HPDE6-E6E7 (cell line): ENCODE data around the gene SPP1.
A peak's percentile ranks its signal among the peaks of the same experiment; 100 is the strongest.
"Not testable (repeated sequence)": the region's sequence is repeated elsewhere in the genome, so short reads cannot be mapped to it uniquely, and the experiment has no call there.

Experiments used
- DNase-seq: peaks from one replicate; pipeline ENCODE4 v3.0.0; 2011; ENCODE audit warnings: missing footprints; ENCODE audit errors: extremely low spot score

SPP1 gene

GRCh38 chr4:87975466-87975865 lies at the start of gene SPP1:
SPP1 (plus strand) TSS chr4:87975714; CDS start chr4:87976896, 1,182 bp downstream.
- DNase-seq, result no peak

GRCh38 chr4:87926554-87927098 lies 48.9 kb upstream of the SPP1 start:
- no peak for DNase-seq

- DNase-seq, result no peak
Measured at GRCh38 chr4:87930629-87931028, 44.9 kb upstream of the SPP1 start.

- no peak for DNase-seq
Measured at GRCh38 chr4:87931932-87932331, 43.6 kb upstream of the SPP1 start.

GRCh38 chr4:87932718-87933141 lies 42.8 kb upstream of the SPP1 start:
- no peak for DNase-seq

- no peak for DNase-seq
Measured at GRCh38 chr4:87933337-87933736, 42.2 kb upstream of the SPP1 start.

GRCh38 chr4:87934157-87934704 lies 41.3 kb upstream of the SPP1 start:
- no peak for DNase-seq

- DNase-seq, result no peak
Measured at GRCh38 chr4:87934973-87935372, 40.5 kb upstream of the SPP1 start.

GRCh38 chr4:87935954-87936353 lies 39.6 kb upstream of the SPP1 start:
- not testable (repeated sequence) for DNase-seq

GRCh38 chr4:87937523-87937922 lies 38.0 kb upstream of the SPP1 start:
- DNase-seq, result no peak

- DNase-seq, result no peak
Measured at GRCh38 chr4:87938746-87939145, 36.8 kb upstream of the SPP1 start.

GRCh38 chr4:87939978-87940690 lies 35.4 kb upstream of the SPP1 start:
- no peak for DNase-seq

GRCh38 chr4:87940809-87941208 lies 34.7 kb upstream of the SPP1 start:
- not testable (repeated sequence) for DNase-seq

- no peak for DNase-seq
Measured at GRCh38 chr4:87941537-87942392, 33.7 kb upstream of the SPP1 start.

- DNase-seq, result no peak
Measured at GRCh38 chr4:87943660-87944149, 31.8 kb upstream of the SPP1 start.

GRCh38 chr4:87944967-87945366 lies 30.5 kb upstream of the SPP1 start:
- DNase-seq, result no peak

- DNase-seq, result no peak
Measured at GRCh38 chr4:87946766-87947165, 28.7 kb upstream of the SPP1 start.

GRCh38 chr4:87947381-87948160 lies 27.9 kb upstream of the SPP1 start:
- no peak for DNase-seq

GRCh38 chr4:87949961-87950360 lies 25.6 kb upstream of the SPP1 start:
- peak; percentile 14 for DNase-seq

- DNase-seq, result no peak
Measured at GRCh38 chr4:87950493-87950892, 25.0 kb upstream of the SPP1 start.

GRCh38 chr4:87950936-87951511 lies 24.5 kb upstream of the SPP1 start:
- DNase-seq, result no peak
